Breast epithelium (tissue), 3 donors: ENCODE data around the gene ADGRG1.

Source experiments
- CTCF ChIP-seq, 3 donors: fragments of 450-650 bp; IDR thresholded peaks; one replicate each; pipeline ENCODE4 v1.5.1; 2016 to 2017; ENCODE audit warnings: antibody characterized with exemption in 3 of 3, mild to moderate bottlenecking in 3 of 3, moderate library complexity in 3 of 3
- POLR2A ChIP-seq: fragments of 450-650 bp; IDR thresholded peaks from one replicate; pipeline ENCODE4 v1.6.1; 2016; ENCODE audit warnings: antibody characterized with exemption, mild to moderate bottlenecking, moderate library complexity
- POLR2AphosphoS5 ChIP-seq, 3 donors: sonication (generic); formaldehyde crosslinking; IDR thresholded peaks; one replicate each; pipeline ENCODE4 v1.6.1; 2017; ENCODE audit warnings: antibody characterized with exemption in 3 of 3

GRCh38 chr16:57711993-57712392, 83.6 kb downstream of the ADGRG1 start:
- TF ChIP-seq CTCF (IDR thresholded peaks at IDR 0.05) (no peak), POLR2AphosphoS5 (IDR thresholded peaks at IDR 0.05) (no peak), POLR2A (no peak)
